Neuronal stem cell (in vitro differentiated cells): ENCODE results near the gene CYSTM1.

Experiments
- DNase-seq: peaks from one replicate; pipeline ENCODE4 v3.0.0-alpha.2; 2013; ENCODE audit warnings: low spot score
- H2AFZ ChIP-seq: one replicate; pipeline ENCODE4 v1.6.1; 2013; ENCODE audit warnings: mild to moderate bottlenecking, low read length, inconsistent platforms
- H2AK5ac ChIP-seq: 2 replicates; pipeline ENCODE4 v1.6.1; 2013; ENCODE audit warnings: low read depth, mild to moderate bottlenecking, inconsistent platforms, low read length, moderate library complexity, mixed read lengths
- H2BK120ac ChIP-seq: 2 replicates; pipeline ENCODE4 v1.6.1; 2013; ENCODE audit warnings: low read depth, mild to moderate bottlenecking, inconsistent platforms, low read length, moderate library complexity, mixed read lengths
- H2BK12ac ChIP-seq: one replicate; pipeline ENCODE4 v1.6.1; 2013; ENCODE audit warnings: low read length, inconsistent platforms
- H2BK15ac ChIP-seq: 2 replicates; pipeline ENCODE4 v1.6.1; 2013; ENCODE audit warnings: mild to moderate bottlenecking, low read length, inconsistent platforms, mixed read lengths
- H2BK5ac ChIP-seq: one replicate; pipeline ENCODE4 v1.6.1; 2013; ENCODE audit warnings: inconsistent platforms, mild to moderate bottlenecking, low read length, moderate library complexity
- H3K14ac ChIP-seq: one replicate; pipeline ENCODE4 v1.6.1; 2013; ENCODE audit warnings: low read length, inconsistent platforms
- H3K18ac ChIP-seq: 2 replicates; pipeline ENCODE4 v1.6.1; 2013; ENCODE audit warnings: low read length, inconsistent platforms
- H3K23ac ChIP-seq: 2 replicates; pipeline ENCODE4 v1.6.1; 2013; ENCODE audit warnings: low read depth, mild to moderate bottlenecking, mixed read lengths, low read length, inconsistent platforms; ENCODE audit not compliant: poor library complexity
- H3K27ac ChIP-seq: replicated peaks from 3 replicates; pipeline ENCODE4 v1.5.1; 2013; ENCODE audit warnings: low read length, inconsistent platforms
- H3K27me3 ChIP-seq, 3 experiments: 2 replicates each; pipeline ENCODE4 v1.6.1; 2013; ENCODE audit warnings: low read length in 3 of 3, mild to moderate bottlenecking in 2 of 3, inconsistent platforms in 1 of 3, low read depth in 1 of 3, mixed read lengths in 1 of 3, moderate library complexity in 1 of 3; ENCODE audit not compliant: control insufficient read depth in 3 of 3, insufficient read depth in 3 of 3
- H3K36me3 ChIP-seq, 2 donors: replicated peaks in 1 of 2; 2 replicates each; pipeline ENCODE4 v1.6.1; 2013; ENCODE audit warnings: low read length in 2 of 2; ENCODE audit not compliant: control insufficient read depth in 2 of 2, insufficient read depth in 2 of 2
- H3K4ac ChIP-seq: 2 replicates; pipeline ENCODE4 v1.6.1; 2013; ENCODE audit warnings: inconsistent platforms, mild to moderate bottlenecking, low read length, moderate library complexity
- H3K4me1 ChIP-seq, 2 donors: 1 replicate in 1 of 2; 2 replicates in 1 of 2; pipeline ENCODE4 v1.6.1; 2013; ENCODE audit warnings: low read length in 2 of 2, low read depth in 1 of 2; ENCODE audit not compliant: control insufficient read depth in 2 of 2, insufficient read depth in 1 of 2
- H3K4me2 ChIP-seq: one replicate; pipeline ENCODE4 v1.6.1; 2013; ENCODE audit warnings: mild to moderate bottlenecking, low read length, inconsistent platforms; ENCODE audit not compliant: insufficient read depth, poor library complexity, severe bottlenecking
- H3K4me3 ChIP-seq, 2 donors: 2 replicates each; pipeline ENCODE4 v1.5.1; 2013; ENCODE audit warnings: low read length in 2 of 2, mild to moderate bottlenecking in 2 of 2, inconsistent platforms in 1 of 2, moderate library complexity in 1 of 2
- H3K79me1 ChIP-seq: one replicate; pipeline ENCODE4 v1.6.1; 2013; ENCODE audit warnings: low read depth, mild to moderate bottlenecking, inconsistent platforms, low read length, moderate library complexity
- H3K9ac ChIP-seq: one replicate; pipeline ENCODE4 v1.6.1; 2013; ENCODE audit warnings: mild to moderate bottlenecking, low read depth, low read length, inconsistent platforms; ENCODE audit not compliant: poor library complexity
- H3K9me3 ChIP-seq, 2 donors: replicated peaks in 1 of 2; 2 replicates each; pipeline versions ENCODE3 to v1.6.1; 2013; ENCODE audit warnings: low read length in 2 of 2, mild to moderate bottlenecking in 2 of 2, inconsistent platforms in 1 of 2, low read depth in 1 of 2, mixed read lengths in 1 of 2, moderate library complexity in 1 of 2; ENCODE audit not compliant: control insufficient read depth in 2 of 2, insufficient read depth in 1 of 2
- H4K8ac ChIP-seq: one replicate; pipeline ENCODE4 v1.6.1; 2013; ENCODE audit warnings: low read depth, mild to moderate bottlenecking, inconsistent platforms, low read length, moderate library complexity
- H4K91ac ChIP-seq: one replicate; pipeline ENCODE4 v1.6.1; 2013; ENCODE audit warnings: low read length, low read depth, mild to moderate bottlenecking, inconsistent platforms; ENCODE audit not compliant: poor library complexity
- WGBS, 2 donors: extraction: QIAGEN DNeasy Blood & Tissue Kit; methylation state at CpG; one replicate each; pipeline ENCODE4 v1.1.7; 2013; ENCODE audit warnings: missing lambda C conversion rate in 2 of 2, mixed read lengths in 1 of 2; ENCODE audit not compliant: insufficient read length in 2 of 2, insufficient replicate concordance in 1 of 2; ENCODE audit errors: extremely low coverage in 2 of 2; 5-methylcytosine and 5-hydroxymethylcytosine counted together

The CYSTM1 gene

GRCh38 chr5:140134277-140134935 is 40.6 kb upstream of the CYSTM1 start:
- Histone ChIP-seq H3K4me2 (no peak overlapping the region), H3K4me3 (no peak overlapping the region), H4K8ac (no peak overlapping the region), H2AK5ac (no peak overlapping the region), H3K4me1 (peaks cover 0 to 2% of the 10 kb centered on the region in 2 donors), H3K9me3 (no peaks in the 10 kb centered on the region), H3K9ac (no peak overlapping the region), H3K36me3 (no peaks in the 10 kb centered on the region), H3K4ac (no peak overlapping the region), H2BK120ac (no peak overlapping the region), H2BK5ac (no peak overlapping the region), H3K27me3 (peaks cover 0 to 48% (median 0%) of the 10 kb centered on the region in 3 experiments), H3K23ac (no peak overlapping the region), H3K79me1 (no peaks in the 10 kb centered on the region), H2BK12ac (no peak overlapping the region), H3K27ac (no peak overlapping the region), H2AFZ (no peak overlapping the region), H3K18ac (no peak overlapping the region), H2BK15ac (no peak overlapping the region), H3K14ac (no peak overlapping the region), H4K91ac (no peak overlapping the region)
- DNase-seq: no peak
- no CpG with 5 or more reads among the region's 2 CpGs for WGBS, 2 donors

GRCh38 chr5:140135127-140135526 is 39.9 kb upstream of the CYSTM1 start:
- no peaks in the 10 kb centered on the region for H3K79me1 ChIP-seq
- H3K9ac ChIP-seq: no peak overlapping the region
- H3K14ac ChIP-seq: no peak overlapping the region
- H3K4ac ChIP-seq: no peak overlapping the region
- H3K4me2 ChIP-seq: no peak overlapping the region
- no peak overlapping the region for H4K91ac ChIP-seq
- no peak overlapping the region for H2AFZ ChIP-seq
- no peak overlapping the region for H2AK5ac ChIP-seq
- no peaks in the 10 kb centered on the region for H3K9me3 ChIP-seq
- no peak overlapping the region for H4K8ac ChIP-seq
- H3K36me3 ChIP-seq: no peaks in the 10 kb centered on the region
- no peak overlapping the region for H3K27ac ChIP-seq
- no peak overlapping the region for H3K18ac ChIP-seq
- H3K23ac ChIP-seq: no peak overlapping the region
- peaks cover 0 to 2% of the 10 kb centered on the region in 2 donors for H3K4me1 ChIP-seq
- no peak for DNase-seq
- H2BK12ac ChIP-seq: no peak overlapping the region
- no peak overlapping the region for H2BK120ac ChIP-seq
- H3K4me3 ChIP-seq: no peak overlapping the region
- H3K27me3 ChIP-seq: peaks cover 0 to 47% (median 0%) of the 10 kb centered on the region in 3 experiments
- H2BK15ac ChIP-seq: no peak overlapping the region
- H2BK5ac ChIP-seq: no peak overlapping the region

DNA sequence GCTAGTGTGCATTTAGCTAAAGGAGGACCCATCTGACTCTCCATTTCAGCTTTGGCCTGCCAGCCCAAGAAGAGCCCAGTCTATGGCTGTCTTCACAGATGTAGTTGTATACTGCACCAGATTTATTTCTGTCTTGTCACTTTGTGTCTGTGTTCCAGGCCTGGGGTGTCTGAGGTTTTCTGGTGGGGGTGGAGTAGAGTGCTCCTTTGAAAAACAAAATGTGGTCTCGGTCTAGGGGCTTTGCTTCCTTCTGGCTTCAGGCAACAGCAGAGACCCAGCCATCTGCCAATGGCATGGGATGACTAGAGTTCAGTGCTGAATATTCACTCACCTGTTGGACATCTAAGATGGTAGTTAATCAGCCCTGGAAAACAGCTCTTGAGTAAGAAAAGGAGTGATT is 38.4 kb upstream of the CYSTM1 start:
- Histone ChIP-seq H3K27me3 (peaks cover 0 to 46% (median 0%) of the 10 kb centered on the region in 3 experiments), H3K36me3 (no peaks in the 10 kb centered on the region), H3K23ac (no peak overlapping the region), H3K14ac (no peak overlapping the region), H3K4ac (no peak overlapping the region), H3K4me2 (no peak overlapping the region), H3K9ac (no peak overlapping the region), H3K9me3 (no peaks in the 10 kb centered on the region), H3K4me3 (no peak overlapping the region), H2BK15ac (no peak overlapping the region), H3K18ac (no peak overlapping the region), H4K8ac (no peak overlapping the region), H2AK5ac (no peak overlapping the region), H2BK120ac (no peak overlapping the region), H3K27ac (no peak overlapping the region), H2BK5ac (no peak overlapping the region), H2BK12ac (no peak overlapping the region), H3K79me1 (no peaks in the 10 kb centered on the region), H3K4me1 (peaks cover 0 to 2% of the 10 kb centered on the region in 2 donors), H4K91ac (no peak overlapping the region), H2AFZ (no peak overlapping the region)
- no CpG with 5 or more reads among the region's 1 CpG for WGBS, 2 donors
- DNase-seq: no peak

- H2BK120ac ChIP-seq: no peak overlapping the region
- no peak overlapping the region for H3K18ac ChIP-seq
- no peak for DNase-seq
- no peaks in the 10 kb centered on the region for H3K9me3 ChIP-seq
- H3K79me1 ChIP-seq: no peaks in the 10 kb centered on the region
- H2BK12ac ChIP-seq: no peak overlapping the region
- no peak overlapping the region for H3K4me3 ChIP-seq
- H3K9ac ChIP-seq: no peak overlapping the region
- H4K91ac ChIP-seq: no peak overlapping the region
- no peak overlapping the region for H3K23ac ChIP-seq
- WGBS, 2 donors: no CpG with 5 or more reads among the region's 3 CpGs
- no peak overlapping the region for H3K14ac ChIP-seq
- H2BK5ac ChIP-seq: no peak overlapping the region
- no peak overlapping the region for H3K4me2 ChIP-seq
- H2BK15ac ChIP-seq: no peak overlapping the region
- H2AK5ac ChIP-seq: no peak overlapping the region
- H4K8ac ChIP-seq: no peak overlapping the region
- peaks cover 3 to 54% (median 8%) of the 10 kb centered on the region in 3 experiments for H3K27me3 ChIP-seq
- H2AFZ ChIP-seq: no peak overlapping the region
- peaks cover 0 to 2% of the 10 kb centered on the region in 2 donors for H3K4me1 ChIP-seq
- no peak overlapping the region for H3K4ac ChIP-seq
- no peak overlapping the region for H3K27ac ChIP-seq
- H3K36me3 ChIP-seq: no peaks in the 10 kb centered on the region
These were observed 34.6 kb upstream of the CYSTM1 start for GRCh38 chr5:140140435-140140834.
